Hepatocyte (in vitro differentiated cells): ENCODE data around the gene SGTA.

Source experiments
- EZH2 ChIP-seq: fragments of 200-600 bp; sonication (generic); IDR thresholded peaks from 2 replicates; pipeline ENCODE4 v1.6.1; 2016; ENCODE audit warnings: antibody characterized with exemption, mild to moderate bottlenecking, borderline replicate concordance
- EZH2phosphoT487 ChIP-seq: fragments of 200-600 bp; sonication (generic); IDR thresholded peaks from one replicate; pipeline ENCODE4 v1.6.1; 2018; ENCODE audit warnings: antibody characterized with exemption, mild to moderate bottlenecking, low read depth, moderate library complexity; ENCODE audit not compliant: unreplicated experiment, severe bottlenecking
- TF ChIP-seq, protein P1 (sequence below): fragments of 200-600 bp; sonication (generic); IDR thresholded peaks from 2 replicates; pipeline ENCODE4 v1.5.1; 2016; ENCODE audit warnings: antibody characterized with exemption, mild to moderate bottlenecking; ENCODE audit not compliant: poor library complexity

DNA sequence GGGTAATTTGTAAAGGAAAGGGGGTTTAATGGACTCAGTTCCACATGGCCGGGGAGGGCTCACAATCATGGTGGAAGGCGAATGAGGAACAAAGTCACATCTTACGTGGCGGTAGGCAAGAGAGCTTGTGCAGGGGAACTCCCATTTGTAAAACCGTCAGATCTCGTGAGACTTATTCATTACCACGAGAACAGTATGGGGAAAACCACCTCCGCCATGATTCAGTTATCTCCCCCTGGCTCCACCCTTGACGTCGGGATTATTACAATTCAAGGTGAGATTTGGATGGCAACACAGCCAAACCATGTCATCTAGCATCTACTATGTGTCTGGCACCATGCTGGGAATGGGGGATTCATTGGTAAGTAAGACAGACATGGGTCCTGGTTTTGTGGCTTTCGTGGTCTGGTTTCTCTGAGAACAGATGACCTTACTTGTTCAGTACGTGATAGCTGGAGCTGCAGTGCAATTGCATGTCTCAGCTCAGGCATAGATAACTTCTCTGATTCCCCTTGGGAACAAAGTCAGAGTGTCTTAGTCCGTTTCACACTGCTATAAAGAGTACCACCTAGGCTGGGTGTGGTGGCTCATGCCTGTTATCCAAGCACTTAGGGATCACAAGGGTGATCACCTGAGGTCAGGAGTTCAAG, 44.9 kb upstream of the SGTA start:
- TF ChIP-seq, protein P1, sequence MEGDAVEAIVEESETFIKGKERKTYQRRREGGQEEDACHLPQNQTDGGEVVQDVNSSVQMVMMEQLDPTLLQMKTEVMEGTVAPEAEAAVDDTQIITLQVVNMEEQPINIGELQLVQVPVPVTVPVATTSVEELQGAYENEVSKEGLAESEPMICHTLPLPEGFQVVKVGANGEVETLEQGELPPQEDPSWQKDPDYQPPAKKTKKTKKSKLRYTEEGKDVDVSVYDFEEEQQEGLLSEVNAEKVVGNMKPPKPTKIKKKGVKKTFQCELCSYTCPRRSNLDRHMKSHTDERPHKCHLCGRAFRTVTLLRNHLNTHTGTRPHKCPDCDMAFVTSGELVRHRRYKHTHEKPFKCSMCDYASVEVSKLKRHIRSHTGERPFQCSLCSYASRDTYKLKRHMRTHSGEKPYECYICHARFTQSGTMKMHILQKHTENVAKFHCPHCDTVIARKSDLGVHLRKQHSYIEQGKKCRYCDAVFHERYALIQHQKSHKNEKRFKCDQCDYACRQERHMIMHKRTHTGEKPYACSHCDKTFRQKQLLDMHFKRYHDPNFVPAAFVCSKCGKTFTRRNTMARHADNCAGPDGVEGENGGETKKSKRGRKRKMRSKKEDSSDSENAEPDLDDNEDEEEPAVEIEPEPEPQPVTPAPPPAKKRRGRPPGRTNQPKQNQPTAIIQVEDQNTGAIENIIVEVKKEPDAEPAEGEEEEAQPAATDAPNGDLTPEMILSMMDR, result no peak
- no peak for TF ChIP-seq EZH2
- no peak for TF ChIP-seq EZH2phosphoT487
